C4-2B (cell line): ENCODE results near the gene GPR141.

Source experiments
- H3K27ac ChIP-seq: fragments of 450-650 bp; 2 replicates; pipeline ENCODE4 v1.5.1; 2017
- ZFX ChIP-seq: fragments of 450-650 bp; IDR thresholded peaks from 2 replicates; pipeline ENCODE4 v1.6.1; 2017
- TF ChIP-seq, protein P1 (sequence below): fragments of 450-650 bp; conservative IDR thresholded peaks from 2 replicates; pipeline ENCODE4 v1.5.1; 2017; ENCODE audit warnings: mild to moderate bottlenecking

The GPR141 gene

GRCh38 chr7:37769291-37769690 is 85.7 kb downstream of the GPR141 start:
- TF ChIP-seq ZFX: no peak
- TF ChIP-seq, protein P1, sequence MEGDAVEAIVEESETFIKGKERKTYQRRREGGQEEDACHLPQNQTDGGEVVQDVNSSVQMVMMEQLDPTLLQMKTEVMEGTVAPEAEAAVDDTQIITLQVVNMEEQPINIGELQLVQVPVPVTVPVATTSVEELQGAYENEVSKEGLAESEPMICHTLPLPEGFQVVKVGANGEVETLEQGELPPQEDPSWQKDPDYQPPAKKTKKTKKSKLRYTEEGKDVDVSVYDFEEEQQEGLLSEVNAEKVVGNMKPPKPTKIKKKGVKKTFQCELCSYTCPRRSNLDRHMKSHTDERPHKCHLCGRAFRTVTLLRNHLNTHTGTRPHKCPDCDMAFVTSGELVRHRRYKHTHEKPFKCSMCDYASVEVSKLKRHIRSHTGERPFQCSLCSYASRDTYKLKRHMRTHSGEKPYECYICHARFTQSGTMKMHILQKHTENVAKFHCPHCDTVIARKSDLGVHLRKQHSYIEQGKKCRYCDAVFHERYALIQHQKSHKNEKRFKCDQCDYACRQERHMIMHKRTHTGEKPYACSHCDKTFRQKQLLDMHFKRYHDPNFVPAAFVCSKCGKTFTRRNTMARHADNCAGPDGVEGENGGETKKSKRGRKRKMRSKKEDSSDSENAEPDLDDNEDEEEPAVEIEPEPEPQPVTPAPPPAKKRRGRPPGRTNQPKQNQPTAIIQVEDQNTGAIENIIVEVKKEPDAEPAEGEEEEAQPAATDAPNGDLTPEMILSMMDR: no peak
- H3K27ac ChIP-seq: no peak overlapping the region

DNA sequence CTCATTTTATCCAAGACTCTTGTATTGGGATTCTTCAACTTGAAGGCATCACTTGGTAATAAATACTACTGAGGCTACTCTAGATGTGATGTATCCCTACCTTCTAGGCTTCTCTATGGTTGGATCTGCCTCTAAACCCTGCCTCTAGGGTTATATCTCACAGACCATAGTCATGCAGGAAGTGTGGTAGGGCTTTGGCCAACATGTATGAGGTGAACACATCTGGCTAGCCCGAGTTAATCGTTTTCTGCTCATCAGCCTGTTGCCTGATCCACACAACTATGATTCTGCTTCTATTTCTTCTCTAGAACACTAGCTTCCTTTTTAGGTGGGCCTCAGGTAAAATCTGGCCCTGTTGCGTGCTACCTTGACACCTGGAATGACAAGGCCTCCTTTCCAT is 86.2 kb downstream of the GPR141 start:
- TF ChIP-seq, protein P1: no peak
- TF ChIP-seq ZFX: no peak

DNA sequence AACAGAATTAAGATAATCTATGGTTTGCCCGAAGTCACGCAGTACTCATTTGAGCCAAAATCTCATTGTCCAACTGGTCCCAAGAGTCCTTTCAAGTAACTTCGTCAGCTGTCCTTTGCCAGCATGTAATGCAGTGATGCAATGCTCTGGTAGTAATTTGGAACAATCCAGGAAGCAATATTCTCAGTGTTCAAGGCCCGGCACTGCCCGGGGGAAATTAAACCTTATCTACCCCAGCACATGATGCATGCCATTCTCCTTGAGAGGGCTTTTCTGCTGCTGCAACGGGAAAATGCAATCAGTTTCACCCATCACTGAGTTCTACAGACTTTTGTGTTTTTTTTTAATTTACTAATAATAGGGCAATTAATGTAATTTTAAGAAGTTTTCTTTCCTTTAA is 87.3 kb downstream of the GPR141 start:
- TF ChIP-seq, protein P1: no peak
- no peak for TF ChIP-seq ZFX
- no peak overlapping the region for H3K27ac ChIP-seq

More for the DNA sequence above, 86.2 kb downstream of the GPR141 start:
- H3K27ac ChIP-seq: no peak overlapping the region

DNA sequence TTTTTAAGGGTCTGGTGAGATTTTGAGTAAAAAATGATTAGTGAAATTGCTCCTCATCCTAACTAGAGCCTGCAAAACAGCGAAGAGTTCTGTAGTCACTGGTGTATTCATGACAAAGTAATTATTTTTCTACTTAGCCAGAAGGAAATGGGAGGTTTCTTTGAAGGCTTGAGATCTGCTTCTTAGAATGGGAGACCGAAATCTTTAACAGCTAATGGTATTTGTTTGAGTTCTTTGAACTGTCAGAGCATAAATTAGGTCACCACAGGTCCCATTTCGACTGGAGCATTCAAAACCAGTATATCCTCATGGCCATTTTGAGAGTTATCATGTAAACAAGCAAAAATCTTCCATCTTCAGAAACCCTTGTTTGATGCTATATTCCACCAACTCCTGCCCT is 87.8 kb downstream of the GPR141 start:
- TF ChIP-seq, protein P1: no peak
- no peak for TF ChIP-seq ZFX
- H3K27ac ChIP-seq: no peak overlapping the region

DNA sequence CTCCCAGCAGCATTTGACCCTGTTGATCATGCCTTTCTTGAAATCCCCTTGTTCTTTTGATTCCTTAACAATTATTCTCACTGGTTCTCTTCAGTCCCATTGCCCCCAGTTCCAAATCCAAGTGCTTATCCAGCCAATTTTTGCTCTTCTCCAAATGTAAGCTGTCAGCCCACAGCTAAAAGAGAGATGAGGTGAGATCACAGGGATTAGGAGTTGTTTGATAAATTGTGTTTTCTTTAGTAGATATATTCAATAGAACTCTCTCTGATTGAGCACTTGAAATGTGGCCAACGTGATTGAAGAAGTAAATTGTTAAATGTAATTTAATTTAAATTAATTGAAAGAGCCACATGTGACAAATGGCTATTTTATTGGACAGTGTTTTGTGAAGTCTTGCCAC is 88.2 kb downstream of the GPR141 start:
- H3K27ac ChIP-seq: no peak overlapping the region
- TF ChIP-seq, protein P1: no peak
- TF ChIP-seq ZFX: no peak

DNA sequence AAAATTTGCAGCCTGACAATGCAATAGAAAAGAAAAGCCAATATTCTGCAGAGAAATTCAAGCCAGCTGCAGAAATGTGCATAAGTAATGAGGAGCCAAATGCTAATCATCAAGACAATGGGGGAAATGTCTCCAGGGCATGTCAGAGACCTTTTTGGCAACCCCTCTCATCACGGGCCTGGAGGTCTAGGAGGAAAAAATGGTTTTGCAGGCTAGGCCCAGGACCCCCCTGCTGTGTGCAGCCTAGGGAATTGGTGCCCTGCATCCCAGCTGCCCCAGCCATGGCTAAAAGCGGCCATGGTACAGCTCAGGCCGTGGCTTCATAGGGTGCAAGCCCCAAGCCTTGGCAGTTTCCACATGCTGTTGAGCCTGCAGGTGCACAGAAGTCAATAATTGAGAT is 92.4 kb downstream of the GPR141 start:
- no peak overlapping the region for H3K27ac ChIP-seq
- TF ChIP-seq, protein P1: no peak
- no peak for TF ChIP-seq ZFX

DNA sequence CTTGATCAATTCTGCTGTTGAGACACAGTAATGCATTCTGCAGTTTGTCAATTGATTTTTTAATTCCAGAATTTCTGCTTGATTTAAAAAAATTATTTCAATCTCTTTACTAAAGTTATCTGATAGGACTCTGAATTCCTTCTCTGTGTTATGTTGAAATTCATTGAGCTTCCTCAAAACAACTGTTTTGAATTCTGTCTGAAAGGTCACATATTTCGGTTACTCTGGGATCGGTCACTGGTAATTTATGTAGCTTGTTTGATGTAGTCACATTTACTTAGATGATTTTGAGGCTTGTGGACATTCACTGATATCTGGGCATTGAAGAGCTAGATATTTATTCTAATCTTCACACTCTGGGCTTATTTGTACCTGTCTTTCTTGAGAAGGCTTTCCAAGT is 97.6 kb downstream of the GPR141 start:
- H3K27ac ChIP-seq: no peak overlapping the region
- TF ChIP-seq ZFX: no peak
- TF ChIP-seq, protein P1: no peak
